Activated CD8-positive, alpha-beta T cell treated with anti-CD3 and anti-CD28 coated beads for 36 hours (primary cell): ENCODE results near the gene CNGA3. TPM values are rescaled to one million over a fixed set of nuclear protein-coding genes. Genes with fewer than 3 reads are reported as not detected.

Experiments used
- ATAC-seq: fragments of 200-7000 bp; cut with Tn5 transposase; one replicate; pipeline ENCODE4 v1.10.0; 2021; ENCODE audit warnings: mild to moderate bottlenecking, moderate library complexity
- CTCF ChIA-PET: fragments of 350-600 bp; sonication (Branson Sonifier 250); formaldehyde crosslinking; loops from one replicate; lab custom pipeline; 2021; ENCODE audit warnings: antibody characterized with exemption; lab: Charles Lee
- POLR2A ChIA-PET: fragments of 350-600 bp; sonication (Branson Sonifier 250); formaldehyde crosslinking; loops from one replicate; lab custom pipeline; 2021; ENCODE audit warnings: antibody characterized with exemption; lab: Charles Lee
- DNase-seq: peaks from one replicate; pipeline ENCODE4 v3.0.0-alpha.2; 2020
- H3K27ac Mint-ChIP-seq: one replicate; pipeline ENCODE4 v1.8.0; 2021; ENCODE audit warnings: mild to moderate bottlenecking, mixed read lengths
- H3K27me3 Mint-ChIP-seq: one replicate; pipeline ENCODE4 v1.8.0; 2021; ENCODE audit warnings: mixed read lengths
- H3K36me3 Mint-ChIP-seq: one replicate; pipeline ENCODE4 v1.8.0; 2021; ENCODE audit warnings: low read depth, mixed read lengths
- H3K4me1 Mint-ChIP-seq: one replicate; pipeline ENCODE4 v1.8.0; 2021; ENCODE audit warnings: low read depth, mixed read lengths
- H3K4me3 Mint-ChIP-seq: one replicate; pipeline ENCODE4 v1.8.0; 2021; ENCODE audit warnings: mild to moderate bottlenecking, moderate library complexity, mixed read lengths
- H3K9me3 Mint-ChIP-seq: one replicate; pipeline ENCODE4 v1.8.0; 2021; ENCODE audit warnings: mixed read lengths
- intact Hi-C: fragments of 100-400 bp; cut with micrococcal nuclease; formaldehyde crosslinking; loops from one replicate; pipeline ENCODE4 v1.10.0; 2022
- total RNA-seq, 2 experiments: library from RNA; stranded (reverse); gene quantifications; one replicate each; pipeline ENCODE4 v1.2.3, GENCODE V29; 2021
- TF ChIP-seq, protein P1 (sequence below): fragments of 200-600 bp; IDR thresholded peaks from one replicate; pipeline ENCODE4 v1.8.0; 2022; ENCODE audit warnings: antibody characterized with exemption, mild to moderate bottlenecking

Gene CNGA3
- total RNA-seq, 2 experiments from 2014 or later = not detected

DNA sequence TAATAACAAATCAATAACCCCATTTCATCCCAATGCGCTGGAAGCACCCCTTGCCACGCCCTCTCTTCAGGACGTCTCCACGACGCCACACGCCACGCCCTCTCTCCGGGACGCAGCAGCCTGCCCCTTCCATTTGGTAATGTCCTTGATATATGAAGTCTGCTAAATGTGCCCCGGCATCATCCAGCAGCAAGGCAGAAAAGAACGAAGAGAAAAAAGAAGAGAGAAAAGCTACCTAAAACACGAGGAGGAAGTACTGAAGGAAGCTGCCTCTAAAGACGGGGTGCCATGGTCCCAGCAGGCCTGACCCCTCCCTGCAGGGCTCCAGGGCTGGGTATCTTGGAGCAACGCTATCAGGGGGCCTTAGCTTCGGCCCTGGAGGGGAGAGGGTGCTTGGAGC lies 41.8 kb downstream of the CNGA3 start:
- no peak overlapping the region for H3K4me3 Mint-ChIP-seq
- ChIA-PET POLR2A (no interaction called here), CTCF (interaction anchor here (1.4 kb wide), 1 partner anchor 581 kb away, joined by 3 read pairs; no protein-coding TSS in a partner anchor)
- no peaks in the 10 kb centered on the region for H3K9me3 Mint-ChIP-seq
- DNase-seq (no peak), ATAC-seq (no peak)
- H3K27me3 Mint-ChIP-seq = peaks cover 4% of the 10 kb centered on the region
- no peaks in the 10 kb centered on the region for H3K4me1 Mint-ChIP-seq
- intact Hi-C loops = loop anchor here (5.0 kb wide), 1 partner anchor 581 kb away; no protein-coding TSS in a partner anchor
- TF ChIP-seq, protein P1, sequence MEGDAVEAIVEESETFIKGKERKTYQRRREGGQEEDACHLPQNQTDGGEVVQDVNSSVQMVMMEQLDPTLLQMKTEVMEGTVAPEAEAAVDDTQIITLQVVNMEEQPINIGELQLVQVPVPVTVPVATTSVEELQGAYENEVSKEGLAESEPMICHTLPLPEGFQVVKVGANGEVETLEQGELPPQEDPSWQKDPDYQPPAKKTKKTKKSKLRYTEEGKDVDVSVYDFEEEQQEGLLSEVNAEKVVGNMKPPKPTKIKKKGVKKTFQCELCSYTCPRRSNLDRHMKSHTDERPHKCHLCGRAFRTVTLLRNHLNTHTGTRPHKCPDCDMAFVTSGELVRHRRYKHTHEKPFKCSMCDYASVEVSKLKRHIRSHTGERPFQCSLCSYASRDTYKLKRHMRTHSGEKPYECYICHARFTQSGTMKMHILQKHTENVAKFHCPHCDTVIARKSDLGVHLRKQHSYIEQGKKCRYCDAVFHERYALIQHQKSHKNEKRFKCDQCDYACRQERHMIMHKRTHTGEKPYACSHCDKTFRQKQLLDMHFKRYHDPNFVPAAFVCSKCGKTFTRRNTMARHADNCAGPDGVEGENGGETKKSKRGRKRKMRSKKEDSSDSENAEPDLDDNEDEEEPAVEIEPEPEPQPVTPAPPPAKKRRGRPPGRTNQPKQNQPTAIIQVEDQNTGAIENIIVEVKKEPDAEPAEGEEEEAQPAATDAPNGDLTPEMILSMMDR = no peak
- no peak overlapping the region for H3K27ac Mint-ChIP-seq
- H3K36me3 Mint-ChIP-seq = no peaks in the 10 kb centered on the region

DNA sequence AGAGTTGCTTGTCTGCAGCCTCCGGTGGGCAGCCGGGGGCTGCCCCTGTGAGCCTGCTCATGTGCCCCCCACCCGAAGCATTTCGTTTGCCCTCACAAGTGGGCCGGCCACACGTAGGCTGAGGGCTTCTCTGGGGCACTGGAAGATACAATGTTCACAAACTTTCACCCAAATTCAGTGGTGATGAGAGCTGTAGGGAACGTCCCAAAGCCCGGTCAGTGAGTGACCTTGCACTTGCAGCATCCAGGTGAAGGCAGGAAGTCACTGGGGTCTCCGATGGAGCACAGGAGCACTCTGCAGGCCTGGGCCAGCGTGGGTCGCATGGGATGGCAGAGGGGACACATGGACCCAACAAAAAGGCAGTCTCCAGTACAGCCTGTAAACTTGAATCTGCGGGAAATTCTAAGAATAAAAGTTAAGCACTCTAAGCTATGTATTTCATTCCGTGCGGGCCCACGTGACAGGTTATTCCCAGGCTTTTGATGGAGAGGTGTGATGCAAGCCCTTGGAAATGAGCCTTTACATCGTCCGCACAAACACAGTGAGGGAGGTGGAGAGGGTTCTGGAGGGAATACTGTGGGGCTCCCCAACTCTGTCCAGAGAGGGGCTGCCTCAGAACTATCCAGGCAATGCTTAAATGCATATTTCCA lies 42.5 kb downstream of the CNGA3 start:
- H3K4me3 Mint-ChIP-seq = no peak overlapping the region
- H3K9me3 Mint-ChIP-seq = no peaks in the 10 kb centered on the region
- intact Hi-C loops = loop anchor here (5.0 kb wide), 1 partner anchor 581 kb away; no protein-coding TSS in a partner anchor
- peaks cover 4% of the 10 kb centered on the region for H3K27me3 Mint-ChIP-seq
- no peak for ATAC-seq
- H3K4me1 Mint-ChIP-seq = no peaks in the 10 kb centered on the region
- ChIA-PET POLR2A (interaction anchor here (0.5 to 0.6 kb wide), 2 partner anchors 165 to 302 kb away, joined by 3 to 4 read pairs; no protein-coding TSS in a partner anchor), CTCF (no interaction called here)
- TF ChIP-seq, protein P1 = no peak
- H3K27ac Mint-ChIP-seq = no peak overlapping the region
- DNase-seq = no peak
- H3K36me3 Mint-ChIP-seq = no peaks in the 10 kb centered on the region

DNA sequence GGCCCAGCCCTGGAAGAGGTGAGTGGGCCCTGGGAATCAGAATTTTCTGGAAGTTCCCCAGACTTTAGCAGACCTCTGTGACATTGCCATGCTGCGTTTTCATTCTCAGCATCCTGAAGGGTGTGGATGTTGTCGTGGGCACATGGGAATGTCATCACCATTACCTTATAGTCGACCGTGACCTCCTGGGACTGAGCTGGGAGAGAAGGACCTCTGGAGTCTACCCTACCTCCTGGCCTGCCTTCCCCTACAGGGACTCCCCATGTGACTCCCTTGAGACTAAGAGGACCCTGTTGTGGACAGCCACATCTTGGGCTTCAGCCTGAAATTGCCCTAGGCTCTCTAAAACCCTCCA lies 43.0 kb downstream of the CNGA3 start:
- ATAC-seq (no peak), DNase-seq (no peak)
- ChIA-PET POLR2A (no interaction called here), CTCF (no interaction called here)
- TF ChIP-seq, protein P1 = no peak
- Mint-ChIP-seq H3K27me3 (peaks cover 4% of the 10 kb centered on the region), H3K4me1 (no peaks in the 10 kb centered on the region), H3K4me3 (no peak overlapping the region), H3K27ac (no peak overlapping the region), H3K36me3 (no peaks in the 10 kb centered on the region), H3K9me3 (no peaks in the 10 kb centered on the region)
- intact Hi-C loops = loop anchor here (5.0 kb wide), 1 partner anchor 582 kb away; no protein-coding TSS in a partner anchor

DNA sequence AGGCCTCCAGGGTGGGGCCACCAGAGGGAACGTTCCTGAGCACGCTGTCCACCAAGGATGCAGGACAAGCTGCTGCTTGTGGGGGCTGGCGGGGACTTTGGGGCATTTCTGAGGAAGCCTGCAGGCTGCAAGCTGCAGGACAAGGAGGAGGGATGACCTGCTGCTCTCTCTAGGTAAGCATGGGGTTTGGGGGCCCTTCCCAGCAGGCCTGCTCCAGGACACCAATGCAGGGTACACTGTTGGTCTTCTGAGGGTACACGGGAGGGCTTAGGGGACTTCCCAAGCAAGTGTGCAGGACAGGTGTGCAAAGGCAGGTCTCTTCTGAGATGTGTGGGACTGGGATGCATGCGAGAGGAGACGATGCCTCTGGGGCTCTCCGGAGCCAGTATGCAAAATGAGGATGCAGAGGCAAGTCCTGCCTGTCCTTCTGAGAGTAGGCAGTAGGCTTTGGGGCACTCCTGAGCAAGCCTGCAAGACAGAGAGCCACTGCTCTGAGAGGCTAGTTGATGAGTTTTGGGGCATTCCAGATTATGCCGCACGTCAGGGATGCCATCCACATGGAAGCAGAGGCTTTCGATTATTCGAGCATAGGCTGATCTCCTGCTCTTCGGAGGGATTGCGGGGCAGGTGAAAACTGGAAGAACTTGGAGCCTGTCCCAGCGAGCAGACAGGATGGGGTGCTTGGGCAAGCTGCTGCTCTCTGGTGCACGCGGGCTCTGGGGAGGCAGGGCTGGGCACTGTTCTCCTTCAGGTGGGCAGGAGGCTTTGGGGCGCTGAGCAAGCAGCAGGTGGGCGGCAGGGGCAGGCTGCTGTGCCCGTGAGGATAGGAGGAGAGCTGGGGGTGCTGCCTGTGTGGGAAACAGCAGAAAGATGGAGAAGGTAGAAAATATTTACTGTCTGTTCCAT lies 44.6 kb downstream of the CNGA3 start:
- Mint-ChIP-seq H3K27ac (no peak overlapping the region), H3K9me3 (no peaks in the 10 kb centered on the region), H3K27me3 (no peaks in the 10 kb centered on the region), H3K4me3 (no peak overlapping the region), H3K4me1 (no peaks in the 10 kb centered on the region), H3K36me3 (no peaks in the 10 kb centered on the region)
- CTCF ChIA-PET = interaction anchor here (0.7 kb wide), 1 partner anchor 581 kb away, joined by 3 read pairs; no protein-coding TSS in a partner anchor
- no peak for DNase-seq
- POLR2A ChIA-PET = no interaction called here
- no peak for ATAC-seq
- TF ChIP-seq, protein P1 = no peak
- intact Hi-C loops = no loop called here
